GM23338 (cell line): ENCODE measurements around the gene SDHA. TPM values are rescaled to one million over a fixed set of nuclear protein-coding genes. Genes with fewer than 3 reads are reported as not detected.

Experiments used
- ATAC-seq: fragments of 200-7000 bp; cut with Tn5 transposase; 3 replicates; pipeline ENCODE4 v1.9.1; 2020
- DNase-seq: peaks from one replicate; pipeline ENCODE4 v3.0.0-alpha.2; 2015; ENCODE audit warnings: low spot score
- H2AFZ ChIP-seq: fragments of 200-600 bp; sonication (generic); 2 replicates; pipeline ENCODE4 v1.8.0; 2016; ENCODE audit warnings: antibody characterized with exemption, mild to moderate bottlenecking, moderate library complexity
- H3F3A ChIP-seq: fragments of 200-600 bp; sonication (generic); replicated peaks from 2 replicates; pipeline ENCODE4 v1.8.0; 2017; ENCODE audit warnings: antibody characterized with exemption, mixed run types, low read depth
- H3K27ac ChIP-seq: fragments of 200-600 bp; sonication (generic); 2 replicates; pipeline ENCODE4 v1.6.1; 2016; ENCODE audit warnings: low read depth
- H3K27me3 ChIP-seq: fragments of 200-600 bp; sonication (generic); 2 replicates; pipeline ENCODE4 v1.8.0; 2016; ENCODE audit warnings: mild to moderate bottlenecking, mixed run types, moderate library complexity; ENCODE audit not compliant: insufficient read depth
- H3K36me3 ChIP-seq: fragments of 200-600 bp; sonication (generic); 2 replicates; pipeline ENCODE4 v1.8.0; 2016; ENCODE audit warnings: mild to moderate bottlenecking; ENCODE audit not compliant: insufficient read depth
- H3K4me1 ChIP-seq: fragments of 200-600 bp; sonication (generic); 2 replicates; pipeline ENCODE4 v1.8.0; 2016; ENCODE audit warnings: mild to moderate bottlenecking, moderate library complexity; ENCODE audit not compliant: insufficient read depth
- H3K4me2 ChIP-seq: fragments of 200-600 bp; sonication (generic); 2 replicates; pipeline ENCODE4 v1.7.1; 2017; ENCODE audit warnings: mixed run types
- H3K4me3 ChIP-seq: fragments of 200-600 bp; sonication (generic); 2 replicates; pipeline ENCODE4 v1.6.1; 2016; ENCODE audit warnings: mixed run types
- H3K79me2 ChIP-seq: fragments of 200-600 bp; sonication (generic); replicated peaks from 2 replicates; pipeline ENCODE4 v1.8.0; 2017; ENCODE audit warnings: mild to moderate bottlenecking; ENCODE audit not compliant: insufficient read depth
- H3K9me2 ChIP-seq: fragments of 200-600 bp; sonication (generic); 2 replicates; pipeline ENCODE4 v1.8.0; 2017; ENCODE audit not compliant: insufficient read depth
- H4K20me1 ChIP-seq: fragments of 200-600 bp; sonication (generic); replicated peaks from 2 replicates; pipeline ENCODE4 v1.8.0; 2017; ENCODE audit warnings: mild to moderate bottlenecking; ENCODE audit not compliant: insufficient read depth
- H3K27ac Mint-ChIP-seq: 2 replicates; pipeline ENCODE4 v1.8.0; 2020; ENCODE audit warnings: inconsistent platforms, mild to moderate bottlenecking, moderate library complexity, mixed read lengths
- H3K27me3 Mint-ChIP-seq: 3 replicates; pipeline ENCODE4 v1.8.0; 2022; ENCODE audit warnings: low read depth, mild to moderate bottlenecking, moderate library complexity, mixed read lengths, inconsistent platforms; ENCODE audit not compliant: insufficient read depth, poor library complexity
- H3K36me3 Mint-ChIP-seq: 3 replicates; pipeline ENCODE4 v1.8.0; 2021; ENCODE audit warnings: low read depth, mild to moderate bottlenecking, inconsistent platforms, moderate library complexity, mixed read lengths
- H3K4me1 Mint-ChIP-seq: 3 replicates; pipeline ENCODE4 v1.8.0; 2020; ENCODE audit warnings: mild to moderate bottlenecking, inconsistent platforms, mixed read lengths
- H3K4me3 Mint-ChIP-seq: 3 replicates; pipeline ENCODE4 v1.8.0; 2021; ENCODE audit warnings: moderate library complexity, mild to moderate bottlenecking, inconsistent platforms, mixed read lengths
- H3K9me3 Mint-ChIP-seq: 3 replicates; pipeline ENCODE4 v1.8.0; 2020; ENCODE audit warnings: moderate library complexity, mild to moderate bottlenecking, inconsistent platforms, mixed read lengths
- CREB1 ChIP-seq: fragments of 250-450 bp; sonication (Bioruptor Pico); IDR thresholded peaks from 2 replicates; pipeline ENCODE4 v1.5.0; 2020; ENCODE audit warnings: low read depth, mild to moderate bottlenecking, moderate library complexity
- ETS1 ChIP-seq: IDR thresholded peaks from 2 replicates; pipeline ENCODE4 v1.6.1; 2016; ENCODE audit warnings: antibody characterized with exemption
- EZH2 ChIP-seq: fragments of 200-600 bp; sonication (generic); IDR thresholded peaks from one replicate; pipeline ENCODE4 v1.8.0; 2017; ENCODE audit warnings: antibody characterized with exemption, mild to moderate bottlenecking, low read depth; ENCODE audit not compliant: unreplicated experiment
- EZH2phosphoT487 ChIP-seq: fragments of 200-600 bp; sonication (generic); IDR thresholded peaks from one replicate; pipeline ENCODE4 v1.8.1; 2018; ENCODE audit warnings: antibody characterized with exemption; ENCODE audit not compliant: unreplicated experiment
- JUNB ChIP-seq: IDR thresholded peaks from one replicate; pipeline ENCODE4 v1.6.1; 2016; ENCODE audit warnings: antibody characterized with exemption; ENCODE audit not compliant: unreplicated experiment
- NANOG ChIP-seq: IDR thresholded peaks from 2 replicates; pipeline ENCODE4 v1.6.1; 2016; ENCODE audit warnings: antibody characterized with exemption, borderline replicate concordance
- POLR2AphosphoS5 ChIP-seq: IDR thresholded peaks from 2 replicates; pipeline ENCODE4 v1.6.1; 2016; ENCODE audit warnings: antibody characterized with exemption, low read depth
- STAT1 ChIP-seq: IDR thresholded peaks from one replicate; pipeline ENCODE4 v1.6.1; 2016; ENCODE audit warnings: antibody characterized with exemption; ENCODE audit not compliant: unreplicated experiment
- ZNF114 ChIP-seq: fragments of 250-450 bp; sonication (Bioruptor Pico); IDR thresholded peaks from 2 replicates; pipeline ENCODE4 v1.5.0; 2020; ENCODE audit warnings: mild to moderate bottlenecking, moderate library complexity
- ZNF331 ChIP-seq: fragments of 250-450 bp; sonication (Bioruptor Pico); IDR thresholded peaks from 2 replicates; pipeline ENCODE4 v1.5.0; 2020; ENCODE audit warnings: low read depth, mild to moderate bottlenecking, moderate library complexity
- polyA plus RNA-seq: library from polyadenylated mRNA; unstranded; fragments of >200 nt; fragmentation: Nextera tagmentation; extraction: Ambion mirVana; gene quantifications from 2 replicates; pipeline ENCODE4 v1.2.1, GENCODE V29; 2016
- total RNA-seq: library from RNA; depleted of rRNA; stranded (reverse); fragments of >200 nt; shearing (Covaris generic); gene quantifications from 2 replicates; pipeline ENCODE4 v1.2.3, GENCODE V29; 2014
- TF ChIP-seq, protein P1 (sequence below), 2 experiments: fragments of 200-600 bp in 1 of 2; sonication (generic) in 1 of 2; conservative IDR thresholded peaks; 2 replicates each; pipeline versions ENCODE4 v1.5.1 to v1.6.1; 2016 to 2017; ENCODE audit warnings: antibody characterized with exemption in 2 of 2, low read depth in 2 of 2, mild to moderate bottlenecking in 2 of 2, moderate library complexity in 1 of 2
- TF ChIP-seq, protein P2 (sequence below): fragments of 250-450 bp; sonication (Bioruptor Pico); IDR thresholded peaks from 2 replicates; pipeline ENCODE4 v1.5.0; 2020; ENCODE audit warnings: mild to moderate bottlenecking, moderate library complexity
- TF ChIP-seq, protein P3 (sequence below): IDR thresholded peaks from one replicate; pipeline ENCODE4 v1.6.1; 2018; ENCODE audit warnings: antibody characterized with exemption; ENCODE audit not compliant: unreplicated experiment

The SDHA gene
- total and polyA plus RNA-seq, 2 experiments from 2014 or later: 62.2 to 70.6 TPM

DNA sequence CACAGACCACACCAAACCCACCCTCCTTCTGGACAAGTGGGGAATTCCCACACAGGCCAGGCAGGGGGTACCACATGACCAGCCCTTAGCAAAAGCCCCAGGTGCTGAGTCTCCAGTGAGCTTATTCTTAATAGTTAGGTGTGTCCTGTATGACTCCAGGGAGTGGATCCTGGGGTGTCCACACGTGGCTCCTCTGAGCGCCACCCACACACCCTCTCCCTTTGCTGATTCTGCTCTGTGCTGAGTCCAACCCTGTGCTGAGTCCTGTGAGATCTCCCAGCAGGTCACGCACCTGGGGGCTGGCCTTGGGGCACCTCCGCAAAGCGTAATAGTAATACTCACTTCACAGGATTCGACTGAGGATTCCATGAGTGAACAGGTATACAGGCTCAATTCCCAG is 14.1 kb upstream of the SDHA start:
- Mint-ChIP-seq H3K27me3 (peaks cover 10% of the 10 kb centered on the region), H3K27ac (no peak overlapping the region), H3K36me3 (peaks cover 30% of the 10 kb centered on the region), H3K9me3 (no peaks in the 10 kb centered on the region), H3K4me3 (no peak overlapping the region), H3K4me1 (peaks cover 33% of the 10 kb centered on the region)
- H3K4me2 ChIP-seq: no peak overlapping the region
- no peaks in the 10 kb centered on the region for H3K36me3 ChIP-seq
- H2AFZ ChIP-seq: no peak overlapping the region
- H3K4me3 ChIP-seq: no peak overlapping the region
- peaks cover 11% of the 10 kb centered on the region for H3F3A ChIP-seq
- peaks cover 20% of the 10 kb centered on the region for H4K20me1 ChIP-seq
- no peaks in the 10 kb centered on the region for H3K9me2 ChIP-seq
- DNase-seq (no peak), ATAC-seq (no peak)
- H3K4me1 ChIP-seq: no peaks in the 10 kb centered on the region; the same call in 1 of the 2 replicates
- TF ChIP-seq ZNF114 (CRISPR knock-in tag) (no peak), ETS1 (no peak), POLR2AphosphoS5 (no peak), CREB1 (CRISPR knock-in tag) (no peak), STAT1 (no peak), EZH2 (no peak), ZNF331 (CRISPR knock-in tag) (no peak), JUNB (no peak), NANOG (no peak), EZH2phosphoT487 (no peak)
- TF ChIP-seq, protein P1, sequence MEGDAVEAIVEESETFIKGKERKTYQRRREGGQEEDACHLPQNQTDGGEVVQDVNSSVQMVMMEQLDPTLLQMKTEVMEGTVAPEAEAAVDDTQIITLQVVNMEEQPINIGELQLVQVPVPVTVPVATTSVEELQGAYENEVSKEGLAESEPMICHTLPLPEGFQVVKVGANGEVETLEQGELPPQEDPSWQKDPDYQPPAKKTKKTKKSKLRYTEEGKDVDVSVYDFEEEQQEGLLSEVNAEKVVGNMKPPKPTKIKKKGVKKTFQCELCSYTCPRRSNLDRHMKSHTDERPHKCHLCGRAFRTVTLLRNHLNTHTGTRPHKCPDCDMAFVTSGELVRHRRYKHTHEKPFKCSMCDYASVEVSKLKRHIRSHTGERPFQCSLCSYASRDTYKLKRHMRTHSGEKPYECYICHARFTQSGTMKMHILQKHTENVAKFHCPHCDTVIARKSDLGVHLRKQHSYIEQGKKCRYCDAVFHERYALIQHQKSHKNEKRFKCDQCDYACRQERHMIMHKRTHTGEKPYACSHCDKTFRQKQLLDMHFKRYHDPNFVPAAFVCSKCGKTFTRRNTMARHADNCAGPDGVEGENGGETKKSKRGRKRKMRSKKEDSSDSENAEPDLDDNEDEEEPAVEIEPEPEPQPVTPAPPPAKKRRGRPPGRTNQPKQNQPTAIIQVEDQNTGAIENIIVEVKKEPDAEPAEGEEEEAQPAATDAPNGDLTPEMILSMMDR (conservative IDR thresholded peaks at IDR 0.05; ENCODE audit: low read depth in 2 of 2): no peak
- TF ChIP-seq, protein P2, sequence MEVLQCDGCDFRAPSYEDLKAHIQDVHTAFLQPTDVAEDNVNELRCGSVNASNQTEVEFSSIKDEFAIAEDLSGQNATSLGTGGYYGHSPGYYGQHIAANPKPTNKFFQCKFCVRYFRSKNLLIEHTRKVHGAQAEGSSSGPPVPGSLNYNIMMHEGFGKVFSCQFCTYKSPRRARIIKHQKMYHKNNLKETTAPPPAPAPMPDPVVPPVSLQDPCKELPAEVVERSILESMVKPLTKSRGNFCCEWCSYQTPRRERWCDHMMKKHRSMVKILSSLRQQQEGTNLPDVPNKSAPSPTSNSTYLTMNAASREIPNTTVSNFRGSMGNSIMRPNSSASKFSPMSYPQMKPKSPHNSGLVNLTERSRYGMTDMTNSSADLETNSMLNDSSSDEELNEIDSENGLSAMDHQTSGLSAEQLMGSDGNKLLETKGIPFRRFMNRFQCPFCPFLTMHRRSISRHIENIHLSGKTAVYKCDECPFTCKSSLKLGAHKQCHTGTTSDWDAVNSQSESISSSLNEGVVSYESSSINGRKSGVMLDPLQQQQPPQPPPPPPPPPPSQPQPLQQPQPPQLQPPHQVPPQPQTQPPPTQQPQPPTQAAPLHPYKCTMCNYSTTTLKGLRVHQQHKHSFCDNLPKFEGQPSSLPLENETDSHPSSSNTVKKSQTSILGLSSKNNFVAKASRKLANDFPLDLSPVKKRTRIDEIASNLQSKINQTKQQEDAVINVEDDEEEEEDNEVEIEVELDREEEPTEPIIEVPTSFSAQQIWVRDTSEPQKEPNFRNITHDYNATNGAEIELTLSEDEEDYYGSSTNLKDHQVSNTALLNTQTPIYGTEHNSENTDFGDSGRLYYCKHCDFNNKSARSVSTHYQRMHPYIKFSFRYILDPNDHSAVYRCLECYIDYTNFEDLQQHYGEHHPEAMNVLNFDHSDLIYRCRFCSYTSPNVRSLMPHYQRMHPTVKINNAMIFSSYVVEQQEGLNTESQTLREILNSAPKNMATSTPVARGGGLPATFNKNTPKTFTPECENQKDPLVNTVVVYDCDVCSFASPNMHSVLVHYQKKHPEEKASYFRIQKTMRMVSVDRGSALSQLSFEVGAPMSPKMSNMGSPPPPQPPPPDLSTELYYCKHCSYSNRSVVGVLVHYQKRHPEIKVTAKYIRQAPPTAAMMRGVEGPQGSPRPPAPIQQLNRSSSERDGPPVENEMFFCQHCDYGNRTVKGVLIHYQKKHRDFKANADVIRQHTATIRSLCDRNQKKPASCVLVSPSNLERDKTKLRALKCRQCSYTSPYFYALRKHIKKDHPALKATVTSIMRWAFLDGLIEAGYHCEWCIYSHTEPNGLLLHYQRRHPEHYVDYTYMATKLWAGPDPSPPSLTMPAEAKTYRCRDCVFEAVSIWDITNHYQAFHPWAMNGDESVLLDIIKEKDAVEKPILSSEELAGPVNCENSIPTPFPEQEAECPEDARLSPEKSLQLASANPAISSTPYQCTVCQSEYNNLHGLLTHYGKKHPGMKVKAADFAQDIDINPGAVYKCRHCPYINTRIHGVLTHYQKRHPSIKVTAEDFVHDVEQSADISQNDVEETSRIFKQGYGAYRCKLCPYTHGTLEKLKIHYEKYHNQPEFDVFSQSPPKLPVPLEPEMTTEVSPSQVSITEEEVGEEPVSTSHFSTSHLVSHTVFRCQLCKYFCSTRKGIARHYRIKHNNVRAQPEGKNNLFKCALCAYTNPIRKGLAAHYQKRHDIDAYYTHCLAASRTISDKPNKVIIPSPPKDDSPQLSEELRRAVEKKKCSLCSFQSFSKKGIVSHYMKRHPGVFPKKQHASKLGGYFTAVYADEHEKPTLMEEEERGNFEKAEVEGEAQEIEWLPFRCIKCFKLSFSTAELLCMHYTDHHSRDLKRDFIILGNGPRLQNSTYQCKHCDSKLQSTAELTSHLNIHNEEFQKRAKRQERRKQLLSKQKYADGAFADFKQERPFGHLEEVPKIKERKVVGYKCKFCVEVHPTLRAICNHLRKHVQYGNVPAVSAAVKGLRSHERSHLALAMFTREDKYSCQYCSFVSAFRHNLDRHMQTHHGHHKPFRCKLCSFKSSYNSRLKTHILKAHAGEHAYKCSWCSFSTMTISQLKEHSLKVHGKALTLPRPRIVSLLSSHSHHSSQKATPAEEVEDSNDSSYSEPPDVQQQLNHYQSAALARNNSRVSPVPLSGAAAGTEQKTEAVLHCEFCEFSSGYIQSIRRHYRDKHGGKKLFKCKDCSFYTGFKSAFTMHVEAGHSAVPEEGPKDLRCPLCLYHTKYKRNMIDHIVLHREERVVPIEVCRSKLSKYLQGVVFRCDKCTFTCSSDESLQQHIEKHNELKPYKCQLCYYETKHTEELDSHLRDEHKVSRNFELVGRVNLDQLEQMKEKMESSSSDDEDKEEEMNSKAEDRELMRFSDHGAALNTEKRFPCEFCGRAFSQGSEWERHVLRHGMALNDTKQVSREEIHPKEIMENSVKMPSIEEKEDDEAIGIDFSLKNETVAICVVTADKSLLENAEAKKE (CRISPR knock-in tag): no peak
- TF ChIP-seq, protein P3, sequence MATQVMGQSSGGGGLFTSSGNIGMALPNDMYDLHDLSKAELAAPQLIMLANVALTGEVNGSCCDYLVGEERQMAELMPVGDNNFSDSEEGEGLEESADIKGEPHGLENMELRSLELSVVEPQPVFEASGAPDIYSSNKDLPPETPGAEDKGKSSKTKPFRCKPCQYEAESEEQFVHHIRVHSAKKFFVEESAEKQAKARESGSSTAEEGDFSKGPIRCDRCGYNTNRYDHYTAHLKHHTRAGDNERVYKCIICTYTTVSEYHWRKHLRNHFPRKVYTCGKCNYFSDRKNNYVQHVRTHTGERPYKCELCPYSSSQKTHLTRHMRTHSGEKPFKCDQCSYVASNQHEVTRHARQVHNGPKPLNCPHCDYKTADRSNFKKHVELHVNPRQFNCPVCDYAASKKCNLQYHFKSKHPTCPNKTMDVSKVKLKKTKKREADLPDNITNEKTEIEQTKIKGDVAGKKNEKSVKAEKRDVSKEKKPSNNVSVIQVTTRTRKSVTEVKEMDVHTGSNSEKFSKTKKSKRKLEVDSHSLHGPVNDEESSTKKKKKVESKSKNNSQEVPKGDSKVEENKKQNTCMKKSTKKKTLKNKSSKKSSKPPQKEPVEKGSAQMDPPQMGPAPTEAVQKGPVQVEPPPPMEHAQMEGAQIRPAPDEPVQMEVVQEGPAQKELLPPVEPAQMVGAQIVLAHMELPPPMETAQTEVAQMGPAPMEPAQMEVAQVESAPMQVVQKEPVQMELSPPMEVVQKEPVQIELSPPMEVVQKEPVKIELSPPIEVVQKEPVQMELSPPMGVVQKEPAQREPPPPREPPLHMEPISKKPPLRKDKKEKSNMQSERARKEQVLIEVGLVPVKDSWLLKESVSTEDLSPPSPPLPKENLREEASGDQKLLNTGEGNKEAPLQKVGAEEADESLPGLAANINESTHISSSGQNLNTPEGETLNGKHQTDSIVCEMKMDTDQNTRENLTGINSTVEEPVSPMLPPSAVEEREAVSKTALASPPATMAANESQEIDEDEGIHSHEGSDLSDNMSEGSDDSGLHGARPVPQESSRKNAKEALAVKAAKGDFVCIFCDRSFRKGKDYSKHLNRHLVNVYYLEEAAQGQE: no peak
- H3K27me3 ChIP-seq: no peaks in the 10 kb centered on the region
- no peak overlapping the region for H3K27ac ChIP-seq
- H3K79me2 ChIP-seq: peaks cover 36% of the 10 kb centered on the region
